ENCODE data around the gene IFNGR2. TPM values are rescaled to one million over a fixed set of nuclear protein-coding genes. Genes with fewer than 3 reads are reported as not detected.

Gene IFNGR2
- polyA plus RNA-seq, 1 donor (not counting 4 experiments of a cell fraction or from before 2014, with no cell fraction given), result 94.3 TPM

DNA sequence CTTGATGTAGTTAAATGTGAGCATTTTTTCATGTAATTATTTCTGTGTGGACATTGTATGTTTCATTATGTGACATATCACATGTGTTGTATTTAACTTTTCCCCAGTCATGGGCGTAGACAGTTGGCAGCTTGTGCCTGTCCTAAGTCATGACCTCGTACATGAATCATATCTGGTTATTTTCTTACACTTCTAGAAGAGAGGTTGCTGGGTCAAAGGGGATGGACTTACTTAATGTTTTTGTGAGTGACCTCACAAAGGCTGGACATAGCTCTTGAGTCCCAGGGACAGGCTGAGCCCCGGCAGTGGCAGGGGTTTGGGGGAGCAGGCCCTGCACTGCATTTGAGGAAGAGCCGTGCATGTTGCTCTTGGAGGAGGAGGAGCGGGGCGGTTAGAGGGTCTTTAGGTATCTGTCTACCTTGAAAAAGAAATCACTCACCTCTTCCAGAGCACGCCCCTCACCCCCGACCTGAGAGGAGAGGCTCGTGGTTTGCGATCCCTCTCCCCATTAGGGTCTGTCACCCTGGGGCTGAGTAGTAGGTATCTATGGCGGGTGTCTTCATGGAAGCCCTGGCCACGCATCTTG lies 16.4 kb downstream of the IFNGR2 start:
- DNase-seq (ENCODE audit: low read depth, low spot score) (no peak), FAIRE-seq (no peak)
- Histone ChIP-seq H3K4me3 (ENCODE audit: control insufficient read depth in 2 of 3, extremely low read depth in 1 of 3, insufficient read depth in 2 of 3, low read depth in 1 of 3, low read length in 3 of 3) (no peak overlapping the region), H4K20me1 (ENCODE audit: control insufficient read depth, extremely low read depth, insufficient read depth, low read length) (peaks cover 14% of the 10 kb centered on the region), H3K9me3 (ENCODE audit: control insufficient read depth, low read depth, low read length) (no peaks in the 10 kb centered on the region), H3K27me3 (ENCODE audit: control insufficient read depth, extremely low read depth, insufficient read depth, low read length) (no peaks in the 10 kb centered on the region), H3K4me1 (ENCODE audit: control insufficient read depth, extremely low read depth, insufficient read depth, low read length) (no peaks in the 10 kb centered on the region), H3K79me2 (ENCODE audit: control insufficient read depth, insufficient read depth, low read length) (peaks cover 59% of the 10 kb centered on the region), H3K9ac (ENCODE audit: control insufficient read depth, extremely low read depth, insufficient read depth, low read length) (no peak overlapping the region), H2AFZ (ENCODE audit: control insufficient read depth, low read length) (no peak overlapping the region), H3K36me3 (ENCODE audit: control insufficient read depth in 2 of 2, extremely low read depth in 1 of 2, insufficient read depth in 2 of 2, low read length in 2 of 2) (peaks cover 22 to 34% of the 10 kb centered on the region in 2 experiments), H3K4me2 (ENCODE audit: control insufficient read depth, extremely low read depth, insufficient read depth, low read depth, low read length) (no peak overlapping the region), H3K27ac (ENCODE audit: control insufficient read depth, insufficient read depth, low read length) (no peak overlapping the region), H3K9me1 (ENCODE audit: control insufficient read depth, extremely low read depth, insufficient read depth, low read length) (no peaks in the 10 kb centered on the region)
- dilution Hi-C loops (cut with MboI; ENCODE audit: extremely low pct_ligation_motif_present, low sequenced_read_pairs), result loop anchor here (10.0 kb wide), 1 partner anchor 65 kb away; no protein-coding TSS in a partner anchor
- TF ChIP-seq, protein P1, sequence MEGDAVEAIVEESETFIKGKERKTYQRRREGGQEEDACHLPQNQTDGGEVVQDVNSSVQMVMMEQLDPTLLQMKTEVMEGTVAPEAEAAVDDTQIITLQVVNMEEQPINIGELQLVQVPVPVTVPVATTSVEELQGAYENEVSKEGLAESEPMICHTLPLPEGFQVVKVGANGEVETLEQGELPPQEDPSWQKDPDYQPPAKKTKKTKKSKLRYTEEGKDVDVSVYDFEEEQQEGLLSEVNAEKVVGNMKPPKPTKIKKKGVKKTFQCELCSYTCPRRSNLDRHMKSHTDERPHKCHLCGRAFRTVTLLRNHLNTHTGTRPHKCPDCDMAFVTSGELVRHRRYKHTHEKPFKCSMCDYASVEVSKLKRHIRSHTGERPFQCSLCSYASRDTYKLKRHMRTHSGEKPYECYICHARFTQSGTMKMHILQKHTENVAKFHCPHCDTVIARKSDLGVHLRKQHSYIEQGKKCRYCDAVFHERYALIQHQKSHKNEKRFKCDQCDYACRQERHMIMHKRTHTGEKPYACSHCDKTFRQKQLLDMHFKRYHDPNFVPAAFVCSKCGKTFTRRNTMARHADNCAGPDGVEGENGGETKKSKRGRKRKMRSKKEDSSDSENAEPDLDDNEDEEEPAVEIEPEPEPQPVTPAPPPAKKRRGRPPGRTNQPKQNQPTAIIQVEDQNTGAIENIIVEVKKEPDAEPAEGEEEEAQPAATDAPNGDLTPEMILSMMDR (optimal IDR thresholded peaks at IDR 0.05 in 1 of 3, IDR thresholded peaks at IDR 0.05 in 1 of 3, conservative IDR thresholded peaks at IDR 0.05 in 1 of 3; ENCODE audit: extremely low read depth in 1 of 3, insufficient read depth in 2 of 3, low read length in 3 of 3), result no peak
- TF ChIP-seq EZH2 (IDR thresholded peaks at IDR 0.05; ENCODE audit: low read length), result no peak

DNA sequence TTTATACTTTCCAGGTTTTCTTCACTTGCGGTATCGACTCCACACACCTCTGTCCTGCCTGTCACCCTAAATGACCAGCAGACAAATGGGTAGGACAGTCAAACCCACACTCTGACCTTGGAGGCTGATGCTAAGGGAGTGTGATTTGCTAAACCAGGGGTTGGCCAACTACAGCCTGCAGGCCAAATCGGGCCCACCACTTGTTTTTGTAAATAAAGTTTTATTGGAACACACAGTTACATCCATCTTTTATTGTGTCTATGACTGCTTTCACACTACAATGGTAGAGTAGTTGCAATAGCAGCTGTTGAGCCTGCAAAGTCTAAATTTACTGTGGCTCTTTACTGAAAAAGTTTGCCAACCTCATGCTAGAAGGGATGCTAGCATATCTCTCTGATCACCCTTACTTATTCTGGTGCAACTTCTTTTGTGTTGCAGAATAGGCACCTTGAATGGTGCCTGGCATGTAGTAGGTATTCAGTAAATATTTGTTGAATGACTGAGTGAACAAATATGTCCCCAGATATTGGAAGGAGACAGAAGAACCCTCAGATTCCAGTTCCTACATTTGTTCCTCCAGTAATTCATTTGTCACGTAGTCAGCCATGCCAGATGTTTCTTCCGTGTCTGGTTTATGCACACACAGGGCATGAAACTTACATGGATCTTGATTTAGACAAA lies 18.6 kb downstream of the IFNGR2 start:
- H3K79me2 ChIP-seq (ENCODE audit: control insufficient read depth, insufficient read depth, low read length), result peaks cover 46% of the 10 kb centered on the region
- H3K27me3 ChIP-seq (ENCODE audit: control insufficient read depth, extremely low read depth, insufficient read depth, low read length), result no peaks in the 10 kb centered on the region
- no peaks in the 10 kb centered on the region for H3K4me1 ChIP-seq (ENCODE audit: control insufficient read depth, extremely low read depth, insufficient read depth, low read length)
- no peak for DNase-seq (ENCODE audit: low read depth, low spot score)
- TF ChIP-seq EZH2 (IDR thresholded peaks at IDR 0.05; ENCODE audit: low read length), result no peak
- TF ChIP-seq, protein P1 (optimal IDR thresholded peaks at IDR 0.05 in 1 of 3, IDR thresholded peaks at IDR 0.05 in 1 of 3, conservative IDR thresholded peaks at IDR 0.05 in 1 of 3; ENCODE audit: extremely low read depth in 1 of 3, insufficient read depth in 2 of 3, low read length in 3 of 3), result no peak
- H3K4me2 ChIP-seq (ENCODE audit: control insufficient read depth, extremely low read depth, insufficient read depth, low read depth, low read length), result no peak overlapping the region
- dilution Hi-C loops (cut with MboI; ENCODE audit: extremely low pct_ligation_motif_present, low sequenced_read_pairs), result no loop called here
- no peak overlapping the region for H3K9ac ChIP-seq (ENCODE audit: control insufficient read depth, extremely low read depth, insufficient read depth, low read length)
- H4K20me1 ChIP-seq (ENCODE audit: control insufficient read depth, extremely low read depth, insufficient read depth, low read length), result peaks cover 10% of the 10 kb centered on the region
- H2AFZ ChIP-seq (ENCODE audit: control insufficient read depth, low read length), result no peak overlapping the region
- no peak overlapping the region for H3K27ac ChIP-seq (ENCODE audit: control insufficient read depth, insufficient read depth, low read length)
- no peak for FAIRE-seq
- peaks cover 25 to 34% of the 10 kb centered on the region in 2 experiments for H3K36me3 ChIP-seq (ENCODE audit: control insufficient read depth in 2 of 2, extremely low read depth in 1 of 2, insufficient read depth in 2 of 2, low read length in 2 of 2)
- H3K4me3 ChIP-seq (ENCODE audit: control insufficient read depth in 2 of 3, extremely low read depth in 1 of 3, insufficient read depth in 2 of 3, low read depth in 1 of 3, low read length in 3 of 3), result no peak overlapping the region
- H3K9me1 ChIP-seq (ENCODE audit: control insufficient read depth, extremely low read depth, insufficient read depth, low read length), result no peaks in the 10 kb centered on the region
- no peaks in the 10 kb centered on the region for H3K9me3 ChIP-seq (ENCODE audit: control insufficient read depth, low read depth, low read length)
